Right atrium auricular region (tissue), 2 donors: ENCODE data around the gene MYO3B. TPM values are rescaled to one million over a fixed set of nuclear protein-coding genes. Genes with fewer than 3 reads are reported as not detected.

ENCODE experiments used
- DNase-seq: peaks from one replicate; pipeline ENCODE4 v3.0.0-alpha.2; 2019; ENCODE audit warnings: low spot score
- H3K27ac ChIP-seq, 2 donors: fragments of 200-600 bp; sonication (generic); 1 replicate in 1 of 2; 2 replicates in 1 of 2; pipeline ENCODE4 v1.5.1; 2016 to 2019
- H3K27me3 ChIP-seq, 2 donors: fragments of 200-600 bp; sonication (generic); one replicate each; pipeline versions ENCODE4 v1.5.1 to v1.6.0; 2017 to 2019
- H3K36me3 ChIP-seq: fragments of 200-600 bp; sonication (generic); one replicate; pipeline ENCODE4 v1.5.1; 2016
- H3K4me1 ChIP-seq, 2 donors: fragments of 200-600 bp; sonication (generic); one replicate each; pipeline versions ENCODE4 v1.5.1 to v1.6.0; 2017 to 2019
- H3K4me3 ChIP-seq, 2 donors: fragments of 200-600 bp; sonication (generic); 1 replicate in 1 of 2; 2 replicates in 1 of 2; pipeline ENCODE4 v1.5.1; 2017 to 2019; ENCODE audit warnings: mild to moderate bottlenecking in 1 of 2, moderate library complexity in 1 of 2
- H3K9me3 ChIP-seq, 2 donors: fragments of 200-600 bp; sonication (generic); one replicate each; pipeline ENCODE4 v1.5.1; 2019
- total RNA-seq, 2 donors: library from RNA; depleted of rRNA; stranded (reverse); fragments of >200 nt; gene quantifications; one replicate each; pipeline ENCODE4 v1.1.0, GENCODE V29; 2016
- TF ChIP-seq, protein P1 (sequence below), 2 donors: fragments of 200-600 bp; sonication (generic); IDR thresholded peaks; one replicate each; pipeline ENCODE4 v1.5.1; 2019; ENCODE audit warnings: antibody characterized with exemption in 2 of 2

The MYO3B gene
- total RNA-seq, 2 donors from 2014 or later = not detected

DNA sequence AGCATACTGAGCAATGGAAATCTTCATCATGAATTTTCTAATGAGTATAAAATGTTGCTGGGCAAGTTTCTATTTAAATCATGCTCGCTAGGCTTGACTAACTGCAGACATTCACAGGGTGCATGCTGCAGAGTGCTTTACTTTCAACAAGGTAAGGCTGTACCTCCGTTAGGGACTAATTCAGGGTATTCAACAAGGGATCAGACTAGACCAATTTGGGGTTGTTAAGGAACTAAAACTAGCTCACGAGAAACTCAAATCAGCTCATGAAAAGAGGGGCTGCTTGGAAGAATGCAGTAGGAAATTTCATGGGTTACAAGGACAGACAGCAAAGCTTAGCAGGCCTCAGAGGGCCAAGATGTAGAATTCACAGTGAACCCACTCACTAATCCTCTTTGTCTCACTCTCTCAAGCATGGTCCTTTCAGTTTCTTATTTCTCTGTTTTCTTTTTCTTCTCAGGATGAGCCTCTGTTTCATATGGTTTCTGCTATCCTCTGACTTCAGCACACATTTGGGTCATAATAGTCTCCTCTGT is 2.2 kb downstream of the MYO3B start:
- TF ChIP-seq, protein P1, sequence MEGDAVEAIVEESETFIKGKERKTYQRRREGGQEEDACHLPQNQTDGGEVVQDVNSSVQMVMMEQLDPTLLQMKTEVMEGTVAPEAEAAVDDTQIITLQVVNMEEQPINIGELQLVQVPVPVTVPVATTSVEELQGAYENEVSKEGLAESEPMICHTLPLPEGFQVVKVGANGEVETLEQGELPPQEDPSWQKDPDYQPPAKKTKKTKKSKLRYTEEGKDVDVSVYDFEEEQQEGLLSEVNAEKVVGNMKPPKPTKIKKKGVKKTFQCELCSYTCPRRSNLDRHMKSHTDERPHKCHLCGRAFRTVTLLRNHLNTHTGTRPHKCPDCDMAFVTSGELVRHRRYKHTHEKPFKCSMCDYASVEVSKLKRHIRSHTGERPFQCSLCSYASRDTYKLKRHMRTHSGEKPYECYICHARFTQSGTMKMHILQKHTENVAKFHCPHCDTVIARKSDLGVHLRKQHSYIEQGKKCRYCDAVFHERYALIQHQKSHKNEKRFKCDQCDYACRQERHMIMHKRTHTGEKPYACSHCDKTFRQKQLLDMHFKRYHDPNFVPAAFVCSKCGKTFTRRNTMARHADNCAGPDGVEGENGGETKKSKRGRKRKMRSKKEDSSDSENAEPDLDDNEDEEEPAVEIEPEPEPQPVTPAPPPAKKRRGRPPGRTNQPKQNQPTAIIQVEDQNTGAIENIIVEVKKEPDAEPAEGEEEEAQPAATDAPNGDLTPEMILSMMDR (IDR thresholded peaks at IDR 0.05) = no peak
- no peaks in the 10 kb centered on the region for H3K36me3 ChIP-seq
- no peaks in the 10 kb centered on the region for H3K4me1 ChIP-seq
- no peak overlapping the region for H3K27ac ChIP-seq
- H3K27me3 ChIP-seq = no peaks in the 10 kb centered on the region
- no peak for DNase-seq
- no peak overlapping the region for H3K4me3 ChIP-seq
- peaks cover 0 to 8% of the 10 kb centered on the region in 2 donors for H3K9me3 ChIP-seq

DNA sequence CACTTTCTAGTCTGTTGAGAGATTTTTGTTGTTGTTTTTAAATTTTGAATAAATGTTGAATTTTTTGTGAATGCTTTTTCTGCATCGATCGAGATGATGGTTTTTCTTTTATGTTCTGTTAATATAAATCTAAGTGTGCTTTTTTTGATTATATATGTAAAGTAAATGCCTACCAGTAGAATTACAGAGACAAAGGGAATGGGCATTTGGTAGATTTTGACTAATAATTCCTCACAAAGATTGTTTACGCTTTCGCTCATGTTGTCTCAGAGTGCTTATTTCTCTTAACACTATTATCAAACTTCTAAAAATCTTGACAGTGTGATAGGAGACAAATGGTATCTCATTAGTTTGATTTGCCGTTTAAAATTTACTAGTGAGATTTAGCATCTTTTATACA is 3.7 kb downstream of the MYO3B start:
- H3K27ac ChIP-seq = no peak overlapping the region
- DNase-seq = no peak
- no peaks in the 10 kb centered on the region for H3K36me3 ChIP-seq
- TF ChIP-seq, protein P1 (IDR thresholded peaks at IDR 0.05) = no peak
- H3K4me1 ChIP-seq = no peaks in the 10 kb centered on the region
- H3K4me3 ChIP-seq = no peak overlapping the region
- H3K9me3 ChIP-seq = peaks cover 0 to 22% of the 10 kb centered on the region in 2 donors
- H3K27me3 ChIP-seq = no peaks in the 10 kb centered on the region

DNA sequence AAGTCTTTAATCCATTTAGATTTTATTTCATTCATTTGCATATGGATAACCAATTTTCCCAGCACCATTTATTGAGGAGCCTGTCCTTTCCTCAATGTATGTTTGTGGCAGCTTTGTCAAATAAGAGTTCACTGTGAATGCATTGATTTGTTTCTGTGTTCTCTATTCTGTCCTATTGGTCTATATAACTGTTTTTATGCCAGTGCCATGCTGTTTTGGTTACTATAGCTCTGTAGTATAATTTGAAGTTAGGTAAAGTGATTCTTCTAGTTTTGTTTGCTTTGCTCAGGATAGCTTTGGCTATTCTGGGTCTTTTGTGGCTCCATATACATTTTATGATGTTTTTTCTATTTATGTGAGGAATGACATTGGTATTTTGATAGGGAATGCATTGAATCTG is 7.4 kb downstream of the MYO3B start:
- H3K27me3 ChIP-seq = no peaks in the 10 kb centered on the region
- TF ChIP-seq, protein P1 (IDR thresholded peaks at IDR 0.05) = no peak
- peaks cover 4 to 28% of the 10 kb centered on the region in 2 donors for H3K9me3 ChIP-seq

DNA sequence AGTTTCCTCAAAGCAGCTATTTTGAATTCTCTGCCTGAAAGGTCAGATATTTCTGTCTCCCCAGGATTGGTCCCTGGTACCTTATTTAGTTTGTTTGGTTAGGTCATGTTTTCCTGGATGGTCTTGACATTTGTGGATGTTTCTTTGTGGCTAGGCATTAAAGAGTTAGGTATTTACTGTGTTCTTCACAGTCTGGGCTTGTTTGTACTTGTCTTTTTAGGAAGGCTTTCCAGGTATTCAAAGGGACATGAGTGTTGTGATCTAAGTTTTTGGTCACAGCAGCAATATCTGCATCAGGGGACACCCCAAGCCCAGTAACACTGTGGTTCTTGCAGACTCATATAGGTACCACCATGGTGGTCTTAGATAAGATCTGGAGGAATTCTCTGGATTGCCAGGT is 11.8 kb downstream of the MYO3B start:
- Histone ChIP-seq H3K4me1 (no peaks in the 10 kb centered on the region), H3K36me3 (no peaks in the 10 kb centered on the region), H3K27me3 (no peaks in the 10 kb centered on the region), H3K27ac (no peak overlapping the region), H3K9me3 (peaks cover 4 to 30% of the 10 kb centered on the region in 2 donors), H3K4me3 (no peak overlapping the region)
- no peak for DNase-seq
- TF ChIP-seq, protein P1 (IDR thresholded peaks at IDR 0.05) = no peak

More for the DNA sequence above, 7.4 kb downstream of the MYO3B start:
- no peak overlapping the region for H3K4me3 ChIP-seq
- H3K36me3 ChIP-seq = no peaks in the 10 kb centered on the region
- no peaks in the 10 kb centered on the region for H3K4me1 ChIP-seq
- H3K27ac ChIP-seq = no peak overlapping the region
- DNase-seq = no peak

DNA sequence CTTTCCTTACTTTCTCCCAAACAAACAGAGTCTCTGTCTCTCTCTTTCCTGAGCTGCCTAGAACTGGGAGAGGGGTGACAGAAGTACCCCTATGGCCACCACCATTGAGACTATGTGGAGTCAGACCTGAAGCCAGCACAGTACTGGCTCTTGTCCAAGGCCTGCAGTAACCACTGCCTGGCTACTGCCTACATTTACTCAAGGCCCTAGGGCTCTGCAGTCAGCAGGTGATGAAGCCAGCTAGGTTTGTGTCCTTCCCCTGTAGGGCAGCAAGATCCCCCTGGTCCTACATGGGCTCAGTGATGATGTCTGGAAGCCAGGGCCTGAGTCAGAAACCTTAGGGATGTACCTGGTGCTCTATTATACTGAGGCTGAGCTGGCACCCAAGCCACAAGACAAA is 12.2 kb downstream of the MYO3B start:
- no peak for DNase-seq
- Histone ChIP-seq H3K27ac (no peak overlapping the region), H3K36me3 (no peaks in the 10 kb centered on the region), H3K9me3 (peaks cover 4 to 26% of the 10 kb centered on the region in 2 donors), H3K4me1 (no peaks in the 10 kb centered on the region), H3K27me3 (no peaks in the 10 kb centered on the region), H3K4me3 (no peak overlapping the region)
- TF ChIP-seq, protein P1 (IDR thresholded peaks at IDR 0.05) = no peak
